ENCODE measurements around the gene WNK2.

- TF ChIP-seq CTCF (IDR thresholded peaks at IDR 0.05; ENCODE audit: low read depth, low read length) (no peak), POLR2A (IDR thresholded peaks at IDR 0.05; ENCODE audit: extremely low read depth, insufficient read length) (no peak), MAX (IDR thresholded peaks at IDR 0.05; ENCODE audit: low read depth, low read length) (no peak)
Measured at GRCh38 chr9:93229636-93230035, 45.7 kb downstream of the WNK2 start.
